Urinary bladder (tissue), 4 donors: ENCODE results near the gene EHD2. TPM values are rescaled to one million over a fixed set of nuclear protein-coding genes. Genes with fewer than 3 reads are reported as not detected.

Source experiments
- DNase-seq: peaks from one replicate; pipeline ENCODE4 v3.0.0-alpha.2; 2015; ENCODE audit errors: extremely low spot score
- H3K27ac ChIP-seq: one replicate; pipeline ENCODE4 v1.5.1; 2013; ENCODE audit warnings: low read depth, mild to moderate bottlenecking, moderate library complexity
- H3K36me3 ChIP-seq: one replicate; pipeline ENCODE4 v1.6.1; 2013; ENCODE audit warnings: mild to moderate bottlenecking, moderate library complexity; ENCODE audit not compliant: insufficient read depth
- H3K4me1 ChIP-seq: one replicate; pipeline ENCODE4 v1.6.1; 2013; ENCODE audit warnings: mild to moderate bottlenecking, moderate library complexity; ENCODE audit not compliant: insufficient read depth
- H3K4me3 ChIP-seq: one replicate; pipeline ENCODE4 v1.5.1; 2013; ENCODE audit warnings: low read depth, low read length
- WGBS: extraction: QIAGEN DNeasy Blood & Tissue Kit; methylation state at CpG from one replicate; pipeline ENCODE4 v1.1.7; 2013; 5-methylcytosine and 5-hydroxymethylcytosine counted together
- polyA plus RNA-seq: library from polyadenylated mRNA; stranded (reverse); fragments of 200-250 nt; gene quantifications from one replicate; pipeline ENCODE4 v1.2.3, GENCODE V29; 2013
- total RNA-seq: library from RNA; depleted of rRNA; stranded (reverse); fragments of >200 nt; gene quantifications from one replicate; pipeline ENCODE4 v1.2.3, GENCODE V29; 2014
- donor health status: healthy with polysubstance abuse.
- donor health status: healthy.

The EHD2 gene
- total and polyA plus RNA-seq, 2 donors: 53.1 to 188 TPM

DNA sequence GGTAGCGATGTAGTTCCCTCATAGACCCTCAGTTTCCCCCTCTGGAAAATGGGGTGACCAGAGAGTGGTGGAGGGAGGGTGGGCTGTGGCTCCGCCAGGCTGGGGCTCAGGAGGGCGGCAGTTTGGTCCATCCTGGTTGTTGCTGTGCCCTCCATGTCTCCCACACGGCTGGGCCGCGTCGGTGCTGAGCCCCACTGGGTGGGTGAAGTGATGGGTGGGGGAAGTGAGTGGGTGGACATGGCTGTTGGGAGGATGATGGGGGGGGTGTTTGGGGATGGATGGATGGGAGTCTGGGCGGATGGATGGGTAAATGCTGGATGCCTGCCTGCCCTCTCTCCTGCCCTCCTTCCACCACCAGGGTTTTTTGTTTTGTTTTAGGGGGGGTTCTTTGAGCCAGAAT, 16.6 kb upstream of the EHD2 start:
- Histone ChIP-seq H3K4me1 (no peaks in the 10 kb centered on the region), H3K4me3 (no peak overlapping the region), H3K36me3 (no peaks in the 10 kb centered on the region), H3K27ac (no peak overlapping the region)
- DNase-seq: no peak
- WGBS: 91% methylated on average over 8 of the region's 8 CpGs

DNA sequence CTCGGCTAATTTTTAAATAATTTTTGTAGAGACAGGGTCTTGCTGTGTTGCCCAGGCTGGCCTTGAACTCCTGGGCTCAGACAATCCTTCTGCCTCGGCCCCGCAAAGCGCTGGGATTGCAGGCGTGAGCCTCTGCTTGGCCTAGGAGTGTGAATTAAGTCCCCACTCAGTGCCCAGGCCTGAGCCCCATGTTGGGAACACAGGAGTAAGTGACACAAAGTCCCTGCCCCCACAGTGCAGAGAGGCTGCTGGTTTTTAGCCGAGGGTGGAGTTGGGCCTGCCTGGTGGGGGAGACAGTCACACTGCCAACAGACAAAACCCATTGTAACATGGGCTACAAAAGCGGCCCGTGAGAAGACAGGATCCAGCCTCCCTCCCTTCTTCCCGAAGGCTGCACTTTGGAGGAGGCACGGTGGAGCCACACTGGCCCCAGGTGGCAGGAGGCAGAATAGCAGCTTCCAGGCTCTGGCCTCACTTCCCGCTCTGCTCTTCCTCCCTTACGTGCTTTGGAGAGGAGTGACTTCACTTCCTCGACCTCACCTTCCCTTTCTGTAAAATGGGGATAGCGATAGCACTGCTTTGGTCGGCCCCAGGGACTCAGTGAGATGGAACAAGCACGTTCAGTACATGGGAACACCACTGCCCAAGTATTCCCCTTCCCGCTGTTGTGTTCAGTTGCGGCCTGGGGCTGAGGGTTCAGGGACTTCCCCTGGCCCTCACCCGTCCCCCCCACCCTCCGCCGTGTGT, 15.2 kb upstream of the EHD2 start:
- peak; percentile 59 for DNase-seq
- WGBS: 42% methylated on average over 21 of the region's 21 CpGs
- Histone ChIP-seq H3K4me1 (no peaks in the 10 kb centered on the region), H3K36me3 (peaks cover 3% of the 10 kb centered on the region), H3K4me3 (no peak overlapping the region), H3K27ac (no peak overlapping the region)

DNA sequence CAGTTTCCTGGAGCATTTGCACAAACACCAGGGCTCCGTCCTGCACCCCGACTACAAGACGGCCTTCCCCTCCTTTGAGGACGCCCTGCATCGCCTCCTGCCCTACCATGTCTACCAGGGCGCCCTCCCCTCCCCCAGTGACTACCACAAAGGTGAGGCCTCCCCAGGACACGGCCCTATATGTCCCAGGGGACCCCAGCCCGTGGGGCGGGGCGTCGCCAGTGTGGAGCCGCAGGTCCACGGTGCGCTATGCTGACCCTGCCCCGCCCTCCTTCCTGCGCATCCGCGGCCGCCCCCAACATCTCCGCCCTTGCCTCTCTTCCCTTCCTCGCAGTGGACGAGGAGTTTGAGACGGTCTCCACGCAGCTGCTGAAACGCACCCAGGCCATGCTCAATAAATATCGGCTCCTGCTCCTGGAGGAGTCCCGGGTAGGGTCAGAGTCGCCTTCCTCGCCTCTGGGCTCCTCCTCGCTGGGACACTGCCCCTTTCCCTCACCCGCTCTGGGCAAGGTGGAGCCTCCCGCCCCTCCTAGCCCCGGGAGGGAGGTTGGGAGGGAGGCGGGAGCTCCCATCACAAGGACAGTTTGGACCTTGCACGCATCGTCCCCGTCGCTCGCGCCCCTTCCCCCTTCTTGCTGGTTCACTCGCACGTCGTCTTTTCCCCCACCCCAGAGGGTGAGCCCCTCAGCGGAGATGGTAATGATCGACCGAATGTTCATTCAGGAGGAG, 14.4 kb upstream of the EHD2 start:
- Histone ChIP-seq H3K4me3 (no peak overlapping the region), H3K36me3 (peaks cover 3% of the 10 kb centered on the region), H3K4me1 (no peaks in the 10 kb centered on the region), H3K27ac (no peak overlapping the region)
- DNase-seq: no peak
- 87% methylated on average over 46 of the region's 46 CpGs for WGBS

DNA sequence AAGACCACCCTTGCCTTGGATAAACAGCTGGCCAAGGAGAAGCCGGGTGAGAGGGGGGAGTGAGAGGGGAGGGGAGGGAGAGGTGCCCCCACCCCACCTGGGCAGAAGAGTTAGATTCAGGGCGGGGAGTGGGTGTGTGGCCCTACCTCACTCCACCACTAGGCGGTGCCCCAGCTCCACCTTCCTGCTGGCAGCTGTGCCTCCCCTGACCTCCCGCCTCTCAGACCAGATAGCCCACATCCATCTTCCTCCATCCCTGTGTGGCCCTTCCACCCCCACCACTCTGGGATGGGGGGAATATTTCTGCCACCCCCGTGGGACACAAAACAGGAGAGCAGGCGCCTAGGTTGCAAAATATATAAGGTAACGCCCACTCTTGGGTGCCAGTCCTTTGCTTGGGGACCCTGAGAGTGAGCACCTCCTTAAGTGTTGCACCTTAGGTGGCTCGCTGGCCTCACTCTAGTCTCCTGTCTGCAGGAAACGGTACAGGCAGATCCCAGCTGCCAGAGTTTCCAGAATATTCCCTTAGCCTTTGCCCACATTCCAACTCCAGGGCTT, 13.8 kb upstream of the EHD2 start:
- no peak for DNase-seq
- Histone ChIP-seq H3K4me3 (no peak overlapping the region), H3K27ac (no peak overlapping the region), H3K4me1 (no peaks in the 10 kb centered on the region), H3K36me3 (peaks cover 3% of the 10 kb centered on the region)
- 62% methylated on average over 9 of the region's 9 CpGs for WGBS

DNA sequence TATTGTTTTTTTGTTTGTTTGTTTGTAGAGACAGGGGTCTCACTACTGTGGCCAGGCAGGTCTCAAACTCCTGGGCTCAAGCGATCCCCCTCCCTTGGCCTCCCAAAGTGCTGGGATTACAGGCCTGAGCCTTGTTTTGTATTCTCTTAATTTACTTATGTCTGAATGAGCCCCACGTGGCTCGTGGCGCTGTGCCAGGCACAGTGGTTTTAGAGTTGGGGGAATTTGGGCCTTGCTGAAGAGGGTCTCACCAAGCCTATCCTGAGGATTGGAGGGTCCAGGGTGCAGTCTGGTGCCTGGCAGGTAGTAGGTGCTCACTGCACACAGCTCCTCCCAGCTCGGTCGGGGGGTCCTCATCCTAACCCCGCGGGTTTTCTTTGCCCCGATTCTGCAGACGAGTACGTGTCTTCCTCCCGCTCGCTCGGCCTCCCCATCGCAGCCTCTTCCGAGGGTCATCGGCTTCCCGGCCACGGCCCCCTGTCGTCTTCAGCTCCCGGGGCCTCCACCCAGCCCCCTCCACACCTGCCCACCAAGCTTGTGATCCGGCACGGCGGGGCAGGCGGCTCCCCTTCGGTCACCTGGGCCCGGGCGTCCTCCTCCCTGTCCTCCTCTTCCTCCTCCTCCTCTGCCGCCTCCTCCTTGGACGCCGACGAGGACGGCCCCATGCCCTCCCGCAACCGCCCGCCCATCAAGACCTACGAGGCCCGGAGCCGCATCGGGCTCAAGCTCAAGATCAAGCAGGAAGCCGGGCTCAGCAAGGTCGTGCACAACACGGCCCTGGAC, 12.1 kb upstream of the EHD2 start:
- Histone ChIP-seq H3K4me3 (no peak overlapping the region), H3K27ac (no peak overlapping the region), H3K4me1 (no peaks in the 10 kb centered on the region), H3K36me3 (peaks cover 3% of the 10 kb centered on the region)
- 90% methylated on average over 43 of the region's 43 CpGs for WGBS
- DNase-seq: no peak

DNA sequence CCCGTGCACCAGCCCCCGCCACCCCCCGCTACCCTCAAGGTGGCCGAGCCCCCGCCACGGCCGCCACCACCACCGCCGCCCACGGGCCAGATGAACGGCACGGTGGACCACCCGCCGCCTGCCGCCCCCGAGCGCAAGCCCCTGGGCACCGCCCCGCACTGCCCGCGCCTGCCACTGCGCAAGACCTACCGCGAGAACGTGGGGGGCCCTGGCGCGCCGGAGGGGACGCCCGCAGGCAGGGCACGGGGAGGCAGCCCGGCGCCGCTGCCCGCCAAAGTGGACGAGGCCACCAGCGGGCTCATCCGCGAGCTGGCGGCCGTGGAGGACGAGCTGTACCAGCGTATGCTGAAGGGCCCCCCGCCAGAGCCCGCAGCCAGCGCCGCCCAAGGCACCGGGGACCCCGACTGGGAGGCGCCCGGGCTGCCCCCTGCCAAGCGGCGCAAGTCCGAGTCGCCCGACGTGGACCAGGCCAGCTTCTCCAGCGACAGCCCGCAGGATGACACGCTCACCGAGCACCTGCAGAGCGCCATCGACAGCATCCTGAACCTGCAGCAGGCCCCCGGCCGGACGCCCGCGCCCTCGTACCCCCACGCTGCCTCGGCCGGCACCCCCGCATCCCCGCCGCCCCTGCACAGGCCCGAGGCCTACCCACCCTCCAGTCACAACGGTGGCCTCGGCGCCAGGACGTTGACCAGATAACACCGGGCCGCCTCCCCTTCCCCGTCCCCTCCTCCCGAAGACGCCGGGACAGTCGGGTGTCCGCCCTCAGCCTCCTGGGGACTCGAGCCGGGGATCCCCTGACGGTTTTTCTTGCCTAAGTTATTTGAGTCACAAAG, 11.3 kb upstream of the EHD2 start:
- peaks cover 3% of the 10 kb centered on the region for H3K36me3 ChIP-seq
- no peaks in the 10 kb centered on the region for H3K4me1 ChIP-seq
- no peak overlapping the region for H3K27ac ChIP-seq
- no peak for DNase-seq
- no peak overlapping the region for H3K4me3 ChIP-seq
- WGBS: 94% methylated on average over 91 of the region's 91 CpGs

DNA sequence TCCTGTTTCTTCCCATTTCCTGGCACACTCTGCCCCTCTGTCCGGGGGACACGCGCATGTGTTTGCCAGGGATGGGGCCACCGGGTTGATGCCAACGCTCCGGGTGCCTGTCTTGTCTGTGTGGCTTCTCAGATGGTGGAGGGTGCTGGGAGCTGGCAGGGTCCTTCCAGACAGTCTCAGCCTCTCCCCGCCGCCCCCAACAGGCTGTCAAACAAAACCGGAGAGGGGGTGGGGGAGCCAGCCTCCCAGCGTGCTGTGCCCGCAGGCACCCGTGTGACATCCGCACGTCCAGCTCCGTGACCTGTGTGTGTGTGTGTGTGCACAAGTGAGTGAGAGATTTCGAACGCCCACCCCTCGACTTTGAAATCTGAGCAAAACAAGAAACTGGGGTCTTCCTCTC, 10.6 kb upstream of the EHD2 start:
- 84% methylated on average over 18 of the region's 18 CpGs for WGBS
- H3K27ac ChIP-seq: no peak overlapping the region
- peaks cover 3% of the 10 kb centered on the region for H3K36me3 ChIP-seq

DNA sequence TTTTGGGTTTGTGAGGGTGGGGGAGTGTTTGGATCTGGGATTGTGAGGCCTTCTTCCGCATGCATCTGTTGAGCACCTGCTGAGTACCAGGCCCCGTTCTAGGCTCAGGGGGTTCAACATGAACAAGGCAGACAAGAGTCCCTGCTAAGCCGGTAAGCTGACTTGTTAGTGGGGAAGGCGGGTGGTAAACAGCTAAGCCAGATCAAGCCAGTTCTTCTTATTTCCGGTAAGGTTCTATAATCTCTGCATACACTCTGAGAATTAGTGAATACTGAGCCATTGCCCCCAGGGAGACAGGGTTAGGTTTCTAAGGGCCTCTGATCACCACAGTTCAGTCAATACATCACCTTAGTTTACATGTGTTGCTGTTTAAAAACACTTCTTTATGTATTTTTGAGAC, 9.9 kb upstream of the EHD2 start:
- 91% methylated on average over 5 of the region's 5 CpGs for WGBS
- no peak for DNase-seq
- no peaks in the 10 kb centered on the region for H3K4me1 ChIP-seq
- peaks cover 3% of the 10 kb centered on the region for H3K36me3 ChIP-seq
- H3K4me3 ChIP-seq: no peak overlapping the region
- H3K27ac ChIP-seq: no peak overlapping the region

More for the DNA sequence above, 10.6 kb upstream of the EHD2 start:
- DNase-seq: no peak
- no peak overlapping the region for H3K4me3 ChIP-seq
- no peaks in the 10 kb centered on the region for H3K4me1 ChIP-seq

DNA sequence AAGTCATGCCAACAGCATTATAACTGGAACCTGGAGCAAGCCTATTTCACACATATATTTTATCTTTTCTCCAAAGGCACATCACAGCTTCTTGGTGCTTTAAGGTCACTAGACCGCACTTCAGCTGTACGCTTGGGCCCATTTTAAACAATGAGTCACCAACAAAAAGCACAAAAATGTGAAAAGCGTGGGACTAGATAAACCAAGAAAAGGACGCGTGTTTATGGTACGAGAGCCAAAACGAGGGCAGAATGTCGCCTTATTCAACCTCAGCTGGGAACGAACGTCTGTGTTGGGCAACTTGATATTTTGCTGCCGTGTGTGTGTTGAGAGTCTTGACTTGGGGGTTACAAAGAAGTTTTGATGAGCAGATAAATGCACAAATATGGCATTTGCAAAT, 9.2 kb upstream of the EHD2 start:
- WGBS: 63% methylated on average over 11 of the region's 11 CpGs
- DNase-seq: no peak
- Histone ChIP-seq H3K36me3 (peaks cover 3% of the 10 kb centered on the region), H3K4me1 (no peaks in the 10 kb centered on the region), H3K4me3 (no peak overlapping the region), H3K27ac (no peak overlapping the region)

DNA sequence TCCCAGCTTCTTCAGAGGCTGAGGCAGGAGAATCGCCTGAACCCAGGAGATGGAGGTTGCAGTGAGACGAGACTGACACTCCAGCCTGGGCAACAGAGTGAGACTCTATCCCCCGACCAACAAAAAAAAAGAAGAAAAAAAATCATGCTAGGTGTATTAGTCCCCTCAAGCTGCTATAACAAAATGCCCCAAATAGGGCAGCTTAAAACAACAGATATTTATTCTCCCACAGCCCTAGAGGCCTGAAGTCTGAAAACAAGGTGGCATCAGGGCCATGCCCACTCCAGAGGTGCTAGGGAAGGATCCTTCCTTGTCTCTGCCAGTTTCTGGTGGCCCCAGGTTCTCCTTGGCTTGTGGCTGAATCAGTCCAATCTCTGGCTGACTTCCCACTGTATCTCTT, 8.6 kb upstream of the EHD2 start:
- Histone ChIP-seq H3K36me3 (peaks cover 3% of the 10 kb centered on the region), H3K4me1 (no peaks in the 10 kb centered on the region), H3K27ac (no peak overlapping the region), H3K4me3 (no peak overlapping the region)
- no peak for DNase-seq
- 98% methylated on average over 3 of the region's 3 CpGs for WGBS

DNA sequence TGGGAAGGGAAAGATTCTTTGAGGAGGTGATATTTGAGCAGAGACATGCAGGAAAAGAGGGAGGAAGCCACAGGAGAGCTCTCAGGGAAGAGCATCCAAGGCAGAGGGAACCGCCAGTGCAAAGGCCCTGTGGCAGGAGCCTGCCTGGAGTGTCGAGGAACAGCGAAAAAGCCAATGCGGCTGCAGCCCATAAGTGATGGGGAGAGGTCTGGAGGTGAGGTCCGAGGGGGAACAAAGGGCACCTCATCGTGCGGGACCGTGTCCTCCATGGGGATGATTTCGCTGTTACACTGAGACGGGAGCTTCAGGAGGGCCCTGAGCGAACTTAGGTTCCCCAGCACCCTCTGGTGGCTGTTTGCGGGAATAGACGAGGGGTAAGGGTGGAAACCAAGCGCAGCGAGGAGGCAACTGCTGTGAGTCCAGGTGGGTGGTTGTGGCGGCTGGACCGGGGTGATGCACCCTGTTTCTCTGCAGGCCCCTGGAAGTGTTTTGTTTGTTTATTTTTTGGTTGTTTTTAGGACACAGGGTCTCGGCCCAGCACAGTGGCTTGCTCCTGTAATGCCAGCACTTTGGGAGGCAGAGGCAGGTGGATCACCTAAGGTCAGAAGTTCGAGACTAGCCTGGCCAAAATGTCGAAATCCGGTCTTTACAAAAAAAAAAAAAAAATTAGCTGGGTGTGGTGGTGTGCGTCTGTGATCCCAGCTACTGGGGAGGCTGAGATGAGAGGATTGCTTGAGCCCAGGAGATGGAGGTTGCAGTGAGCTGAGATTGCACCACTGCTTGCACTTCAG, 5.9 kb upstream of the EHD2 start:
- Histone ChIP-seq H3K27ac (no peak overlapping the region), H3K36me3 (no peaks in the 10 kb centered on the region), H3K4me3 (no peak overlapping the region), H3K4me1 (no peaks in the 10 kb centered on the region)
- 25% methylated on average over 22 of the region's 22 CpGs for WGBS
- DNase-seq: no peak

DNA sequence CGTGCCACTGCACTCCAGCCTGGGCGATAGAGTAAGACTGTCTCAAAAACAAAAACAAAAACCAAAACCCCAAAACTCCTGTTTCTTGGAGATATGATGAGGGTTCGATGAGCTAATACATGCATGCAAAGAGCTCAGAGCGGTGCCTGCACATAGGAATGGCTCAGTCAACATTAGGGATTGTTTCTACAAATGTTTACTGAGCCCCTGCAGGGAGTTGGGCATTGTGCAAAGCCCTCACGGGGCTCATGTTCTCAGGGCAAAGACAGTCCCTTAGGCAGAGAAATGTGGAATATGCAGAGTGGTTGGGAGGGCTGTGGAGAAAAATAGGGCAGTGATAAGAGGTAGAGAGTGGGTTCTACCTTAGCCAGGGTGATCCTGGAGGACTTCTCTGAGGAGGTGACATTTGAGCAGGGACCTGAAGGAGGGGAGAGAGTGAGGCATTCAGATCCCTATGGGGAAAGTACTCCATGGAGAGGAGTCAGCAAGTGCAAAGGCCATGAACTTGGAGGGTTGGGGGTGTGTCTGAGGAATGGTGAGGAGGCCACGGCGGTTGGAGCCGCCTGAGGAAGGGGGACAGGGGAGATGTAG, 1.5 kb upstream of the EHD2 start:
- Histone ChIP-seq H3K4me3 (no peak overlapping the region), H3K36me3 (no peaks in the 10 kb centered on the region), H3K4me1 (no peaks in the 10 kb centered on the region), H3K27ac (no peak overlapping the region)
- no peak for DNase-seq
- 85% methylated on average over 8 of the region's 8 CpGs for WGBS
